Mesothelial cell of epicardium (in vitro differentiated cells): ENCODE measurements around the gene ZNF599. TPM values are rescaled to one million over a fixed set of nuclear protein-coding genes. Genes with fewer than 3 reads are reported as not detected.

ENCODE experiments used
- DNase-seq, 2 experiments: peaks; one replicate each; pipeline ENCODE4 v3.0.0; 2021; ENCODE audit warnings: low spot score in 2 of 2; ENCODE audit not compliant: unreplicated experiment in 2 of 2
- H3K27ac Mint-ChIP-seq: 2 replicates; pipeline ENCODE4 v1.8.0; 2021; ENCODE audit warnings: mixed read lengths
- H3K27me3 Mint-ChIP-seq: 2 replicates; pipeline ENCODE4 v1.8.0; 2021; ENCODE audit warnings: low read depth, mixed read lengths
- H3K36me3 Mint-ChIP-seq: 2 replicates; pipeline ENCODE4 v1.8.0; 2021; ENCODE audit warnings: mixed read lengths
- H3K4me1 Mint-ChIP-seq: 2 replicates; pipeline ENCODE4 v1.8.0; 2021; ENCODE audit warnings: mixed read lengths
- H3K4me3 Mint-ChIP-seq: 2 replicates; pipeline ENCODE4 v1.8.0; 2021; ENCODE audit warnings: mild to moderate bottlenecking, moderate library complexity, mixed read lengths
- H3K9me3 Mint-ChIP-seq: 2 replicates; pipeline ENCODE4 v1.8.0; 2021; ENCODE audit warnings: mixed read lengths
- total RNA-seq: library from RNA; stranded (reverse); gene quantifications from 3 replicates; pipeline ENCODE4 v1.2.1, GENCODE V29; 2021
- TF ChIP-seq, protein P1 (sequence below): fragments of 200-600 bp; sonication (generic); IDR thresholded peaks from one replicate; pipeline ENCODE4 v1.5.0; 2021; ENCODE audit warnings: antibody characterized with exemption; ENCODE audit not compliant: unreplicated experiment

Gene ZNF599
- total RNA-seq, 1 donor from 2014 or later = 8.7 TPM

DNA sequence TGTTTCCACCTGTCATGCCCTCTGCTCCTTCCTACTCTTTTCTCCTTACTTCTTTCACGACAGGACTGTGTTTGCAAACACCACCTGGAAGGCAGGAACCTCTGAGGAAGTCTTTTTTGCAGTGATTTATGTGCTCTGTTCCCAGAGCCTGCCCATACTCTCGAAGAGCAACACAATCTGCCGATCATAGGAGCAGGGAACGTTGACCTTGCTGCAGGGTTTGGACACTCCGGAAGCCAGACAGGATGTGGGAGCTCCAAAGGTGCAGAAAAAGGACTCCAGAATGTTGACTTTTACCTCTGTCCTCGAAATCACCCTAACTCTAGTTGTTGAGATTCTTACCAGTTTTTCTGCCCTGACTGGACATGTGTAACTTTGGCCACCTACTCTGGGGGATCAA, 47.6 kb downstream of the ZNF599 start:
- H3K4me1 Mint-ChIP-seq = no peaks in the 10 kb centered on the region
- peaks cover 10% of the 10 kb centered on the region for H3K27me3 Mint-ChIP-seq
- DNase-seq = no peak
- H3K9me3 Mint-ChIP-seq = peaks cover 22% of the 10 kb centered on the region
- H3K36me3 Mint-ChIP-seq = no peaks in the 10 kb centered on the region
- H3K27ac Mint-ChIP-seq = no peak overlapping the region
- TF ChIP-seq, protein P1, sequence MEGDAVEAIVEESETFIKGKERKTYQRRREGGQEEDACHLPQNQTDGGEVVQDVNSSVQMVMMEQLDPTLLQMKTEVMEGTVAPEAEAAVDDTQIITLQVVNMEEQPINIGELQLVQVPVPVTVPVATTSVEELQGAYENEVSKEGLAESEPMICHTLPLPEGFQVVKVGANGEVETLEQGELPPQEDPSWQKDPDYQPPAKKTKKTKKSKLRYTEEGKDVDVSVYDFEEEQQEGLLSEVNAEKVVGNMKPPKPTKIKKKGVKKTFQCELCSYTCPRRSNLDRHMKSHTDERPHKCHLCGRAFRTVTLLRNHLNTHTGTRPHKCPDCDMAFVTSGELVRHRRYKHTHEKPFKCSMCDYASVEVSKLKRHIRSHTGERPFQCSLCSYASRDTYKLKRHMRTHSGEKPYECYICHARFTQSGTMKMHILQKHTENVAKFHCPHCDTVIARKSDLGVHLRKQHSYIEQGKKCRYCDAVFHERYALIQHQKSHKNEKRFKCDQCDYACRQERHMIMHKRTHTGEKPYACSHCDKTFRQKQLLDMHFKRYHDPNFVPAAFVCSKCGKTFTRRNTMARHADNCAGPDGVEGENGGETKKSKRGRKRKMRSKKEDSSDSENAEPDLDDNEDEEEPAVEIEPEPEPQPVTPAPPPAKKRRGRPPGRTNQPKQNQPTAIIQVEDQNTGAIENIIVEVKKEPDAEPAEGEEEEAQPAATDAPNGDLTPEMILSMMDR = no peak
- no peak overlapping the region for H3K4me3 Mint-ChIP-seq

DNA sequence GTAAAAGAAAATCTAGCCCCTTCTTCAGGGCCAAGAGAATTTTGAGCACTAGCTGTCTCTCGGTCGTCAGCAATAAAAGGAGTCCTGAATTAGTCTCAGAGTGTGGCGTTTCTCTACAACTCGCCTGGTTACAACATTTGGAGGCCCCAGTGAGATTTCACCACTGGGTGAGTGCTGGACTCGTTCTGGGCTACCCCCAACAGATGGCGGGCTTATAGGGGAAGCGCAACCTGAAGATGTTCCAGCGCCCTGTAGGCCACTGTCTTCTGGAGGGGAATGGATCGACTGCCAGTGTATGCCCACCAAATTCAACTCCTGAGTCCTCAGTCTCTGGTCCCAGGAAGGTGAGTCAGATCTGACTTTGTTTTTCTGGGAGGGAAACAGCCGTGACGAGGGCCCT, 50.7 kb downstream of the ZNF599 start:
- H3K27me3 Mint-ChIP-seq = peaks cover 9% of the 10 kb centered on the region
- TF ChIP-seq, protein P1 = no peak
- DNase-seq = no peak
- no peak overlapping the region for H3K4me3 Mint-ChIP-seq
- no peaks in the 10 kb centered on the region for H3K36me3 Mint-ChIP-seq
- peaks cover 38% of the 10 kb centered on the region for H3K9me3 Mint-ChIP-seq
- H3K4me1 Mint-ChIP-seq = no peaks in the 10 kb centered on the region
- no peak overlapping the region for H3K27ac Mint-ChIP-seq

DNA sequence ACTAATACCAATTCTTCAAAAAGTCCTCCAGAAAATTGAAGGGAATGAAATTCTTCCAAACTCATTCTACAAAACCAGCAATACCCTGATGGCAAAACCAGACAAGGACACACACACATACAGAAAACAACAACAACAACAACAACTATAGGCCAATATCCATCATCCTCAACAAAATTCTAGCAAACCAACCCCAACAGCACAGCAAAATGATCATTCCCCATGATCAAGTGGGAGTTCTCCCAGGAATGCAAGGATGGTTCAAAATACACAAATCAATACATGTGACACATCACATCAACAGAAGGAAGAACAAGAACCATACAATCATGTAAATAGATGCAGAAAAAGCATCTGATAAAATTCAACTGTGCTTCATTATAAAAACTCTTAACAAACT, 57.7 kb downstream of the ZNF599 start:
- DNase-seq = no peak
- no peak overlapping the region for H3K4me3 Mint-ChIP-seq
- H3K36me3 Mint-ChIP-seq = peaks cover 10% of the 10 kb centered on the region
- H3K27me3 Mint-ChIP-seq = no peaks in the 10 kb centered on the region
- no peaks in the 10 kb centered on the region for H3K4me1 Mint-ChIP-seq
- TF ChIP-seq, protein P1 = no peak
- H3K27ac Mint-ChIP-seq = no peak overlapping the region
- H3K9me3 Mint-ChIP-seq = peaks cover 78% of the 10 kb centered on the region

DNA sequence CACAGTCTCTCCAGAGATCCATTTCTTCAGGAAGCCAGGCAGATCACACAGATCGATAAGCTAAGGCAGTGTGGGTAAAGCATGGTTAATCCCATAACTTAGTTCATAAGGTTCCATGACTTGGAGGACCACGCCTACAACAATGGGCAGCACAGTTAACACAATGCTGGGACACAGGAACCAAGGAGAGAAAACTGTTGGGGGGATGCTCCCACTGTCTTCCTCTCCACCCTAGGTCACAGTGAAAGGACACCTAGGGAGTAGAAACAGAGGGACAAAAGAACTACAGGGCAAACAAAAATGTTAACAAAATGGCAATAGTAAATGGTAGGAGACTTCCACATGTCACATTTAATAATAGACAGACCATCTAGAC, 59.8 kb downstream of the ZNF599 start:
- H3K36me3 Mint-ChIP-seq = peaks cover 10% of the 10 kb centered on the region
- peaks cover 81% of the 10 kb centered on the region for H3K9me3 Mint-ChIP-seq

DNA sequence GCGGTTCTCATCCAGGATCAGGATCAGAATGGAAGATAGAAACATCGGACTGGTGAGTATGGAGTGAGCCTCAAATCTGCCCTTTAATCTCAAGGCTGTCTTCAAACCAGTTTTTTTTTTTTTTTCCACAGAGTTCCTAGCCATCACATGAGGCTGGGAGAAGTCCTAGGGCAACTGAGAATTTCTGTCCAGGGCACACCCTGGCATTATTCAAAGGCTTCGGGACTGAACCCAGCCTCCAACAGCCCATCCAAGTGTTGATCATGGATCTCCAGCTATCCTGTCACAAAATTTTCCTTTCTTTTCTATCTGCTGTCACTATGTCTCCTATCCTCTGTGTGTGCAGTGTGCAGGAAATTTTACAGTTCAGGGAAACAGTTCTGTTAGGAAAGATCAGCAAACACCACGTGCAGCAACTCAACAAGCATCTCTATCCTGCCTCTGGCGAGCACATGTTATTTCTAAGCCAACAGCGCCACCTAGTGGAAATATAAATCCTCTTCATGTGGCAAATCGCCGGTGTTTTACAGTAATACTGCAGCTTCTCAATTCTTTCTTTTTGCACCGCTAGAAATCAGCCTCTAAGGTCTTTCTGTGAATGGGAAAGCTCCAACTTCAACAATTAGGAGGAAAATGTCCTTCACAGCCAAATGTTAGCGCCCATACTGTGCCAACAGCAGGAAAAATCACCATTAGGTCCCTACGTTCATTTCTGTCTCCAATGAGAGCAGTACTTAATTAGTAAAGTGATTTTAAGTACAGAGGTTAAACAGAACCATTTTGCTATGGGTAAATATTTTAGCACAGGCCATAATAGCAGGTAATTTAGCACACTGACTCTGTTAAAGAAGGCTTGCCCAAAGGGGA, 60.4 kb downstream of the ZNF599 start:
- DNase-seq = no peak
- Mint-ChIP-seq H3K27ac (no peak overlapping the region), H3K36me3 (peaks cover 10% of the 10 kb centered on the region), H3K4me3 (no peak overlapping the region), H3K4me1 (no peaks in the 10 kb centered on the region), H3K27me3 (no peaks in the 10 kb centered on the region), H3K9me3 (peaks cover 79% of the 10 kb centered on the region)
- TF ChIP-seq, protein P1 = peak; percentile 78

More for the DNA sequence above, 59.8 kb downstream of the ZNF599 start:
- H3K27ac Mint-ChIP-seq = no peak overlapping the region
- H3K4me3 Mint-ChIP-seq = no peak overlapping the region
- TF ChIP-seq, protein P1 = no peak
- no peaks in the 10 kb centered on the region for H3K27me3 Mint-ChIP-seq
- no peak for DNase-seq
- H3K4me1 Mint-ChIP-seq = no peaks in the 10 kb centered on the region
